ENCODE data around the gene MRC2.

The MRC2 gene

GRCh38 chr17:62637809-62638208 lies 10.3 kb downstream of the MRC2 start:
- DNase-seq = no peak

- no peak for DNase-seq
Observed at GRCh38 chr17:62641153-62641552, 13.7 kb downstream of the MRC2 start.

DNA sequence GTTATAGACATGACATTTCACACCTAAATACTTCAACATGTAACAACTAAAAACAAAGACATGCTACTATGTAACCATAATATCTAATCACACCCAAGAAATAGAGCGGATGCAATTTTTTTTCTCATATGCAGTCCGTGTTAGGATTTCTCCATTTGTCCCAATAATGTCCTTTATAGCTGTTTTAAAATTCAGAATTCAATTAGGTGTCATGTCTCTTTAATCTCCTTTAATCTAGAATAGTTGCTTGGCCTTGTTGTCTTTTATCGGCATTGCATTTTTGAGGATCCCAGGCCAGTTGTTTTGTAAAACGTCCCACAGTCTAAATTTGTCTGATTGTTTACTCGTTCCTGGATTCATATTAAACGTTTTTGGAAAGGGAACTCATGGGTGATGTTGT lies 14.5 kb downstream of the MRC2 start:
- DNase-seq = no peak

GRCh38 chr17:62643496-62643895 lies 16.0 kb downstream of the MRC2 start:
- no peak for DNase-seq

DNA sequence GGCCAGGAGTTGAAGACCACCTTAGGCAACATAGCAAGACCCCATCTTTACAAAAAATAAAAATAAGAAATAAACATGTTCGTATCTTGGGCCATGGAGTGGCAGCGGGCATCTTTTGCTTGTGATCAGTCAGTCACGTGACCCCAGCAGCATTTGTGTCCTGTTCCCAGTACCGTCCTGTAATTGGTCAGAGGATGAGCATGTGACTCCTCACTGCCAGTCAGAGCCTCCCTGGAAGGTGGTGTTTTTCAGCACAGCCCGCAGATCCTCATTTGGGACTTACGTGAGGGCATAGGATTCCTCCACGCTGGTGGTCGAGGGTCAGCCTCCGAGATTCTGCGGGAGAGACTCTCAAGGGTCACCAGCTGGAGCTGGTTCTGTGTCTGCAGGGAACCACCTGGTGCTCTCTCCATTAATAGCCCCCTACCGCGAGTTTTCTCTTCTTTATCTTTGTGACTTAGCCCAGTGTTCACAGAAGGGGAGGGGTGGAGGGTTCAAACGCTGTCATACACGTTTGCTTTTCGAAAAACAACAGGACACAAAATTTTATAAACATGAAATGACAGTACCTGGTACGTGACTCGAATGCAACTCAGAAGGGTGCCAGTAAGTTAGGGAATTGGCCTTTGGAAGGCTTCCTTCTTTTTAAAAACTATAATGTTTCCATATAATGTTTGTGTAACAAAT lies 17.2 kb downstream of the MRC2 start:
- no peak for DNase-seq

GRCh38 chr17:62648251-62648955 lies 20.9 kb downstream of the MRC2 start:
- no peak for DNase-seq

- no peak for DNase-seq
Observed at GRCh38 chr17:62648956-62649294, 21.5 kb downstream of the MRC2 start.

- no peak for DNase-seq
Observed at GRCh38 chr17:62649570-62649969, 22.1 kb downstream of the MRC2 start.

DNA sequence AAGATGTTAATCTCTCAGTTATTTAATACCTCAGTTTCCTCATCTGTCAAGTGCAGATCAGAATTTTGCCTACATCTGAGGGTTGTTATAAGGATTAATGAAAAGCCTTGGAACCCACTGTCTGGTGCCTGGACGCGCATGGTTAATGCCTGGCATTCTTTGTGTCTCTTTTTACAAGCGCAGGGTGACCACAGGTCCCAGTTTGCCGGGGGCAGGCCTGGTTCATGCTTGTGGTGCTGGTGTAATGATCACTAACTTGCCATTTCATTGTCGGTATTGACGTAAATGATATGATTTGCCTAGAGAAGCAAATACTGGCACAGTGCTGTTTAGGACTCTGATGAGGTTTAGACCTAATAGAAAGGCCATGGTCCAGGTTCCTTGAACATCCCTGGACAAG lies 23.1 kb downstream of the MRC2 start:
- no peak for DNase-seq

DNA sequence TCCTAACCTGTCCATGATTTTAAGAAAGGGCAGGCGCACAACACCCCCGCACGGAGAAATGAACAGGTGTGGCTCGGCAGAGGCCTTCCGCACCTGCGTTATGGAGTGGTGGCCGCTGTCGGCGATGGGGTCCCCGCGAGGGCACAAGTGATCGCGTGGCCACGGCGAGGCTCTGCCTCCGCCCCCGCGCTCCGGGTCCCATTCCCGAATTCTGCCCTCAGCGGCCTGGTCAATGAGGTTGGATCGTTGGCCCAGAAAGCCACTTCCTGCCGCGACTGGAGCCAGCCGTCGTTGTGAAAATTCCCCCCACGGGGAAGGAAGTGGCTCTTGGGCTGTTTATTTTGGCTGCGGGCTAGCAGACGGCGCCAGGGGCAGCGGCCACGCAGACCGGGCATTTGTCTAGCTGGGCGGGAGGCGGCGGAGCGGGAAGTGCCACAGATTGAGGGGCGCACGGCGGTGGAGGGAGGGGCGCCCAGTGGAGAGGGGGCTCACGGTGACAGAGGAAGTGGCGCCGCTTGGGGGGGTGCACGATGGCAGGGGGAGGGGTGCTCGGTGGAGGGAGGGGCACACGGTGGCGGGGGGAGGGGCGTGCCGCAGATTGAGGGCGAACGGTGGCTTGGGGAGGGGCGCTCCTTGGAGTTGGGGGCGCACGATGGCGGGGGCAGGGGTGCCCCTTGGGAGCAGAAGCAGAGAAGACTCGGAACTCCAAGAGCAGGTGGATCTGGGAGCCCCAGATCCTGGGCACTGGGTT lies 25.0 kb downstream of the MRC2 start:
- DNase-seq = peak; percentile 15

- peak; percentile 86 for DNase-seq
Observed at GRCh38 chr17:62653002-62653825, 25.7 kb downstream of the MRC2 start.

- DNase-seq = no peak
Observed at GRCh38 chr17:62653826-62654761, 26.6 kb downstream of the MRC2 start.

GRCh38 chr17:62655656-62656055 lies 28.2 kb downstream of the MRC2 start:
- DNase-seq = no peak

GRCh38 chr17:62656446-62656845 lies 29.0 kb downstream of the MRC2 start:
- DNase-seq = no peak

DNA sequence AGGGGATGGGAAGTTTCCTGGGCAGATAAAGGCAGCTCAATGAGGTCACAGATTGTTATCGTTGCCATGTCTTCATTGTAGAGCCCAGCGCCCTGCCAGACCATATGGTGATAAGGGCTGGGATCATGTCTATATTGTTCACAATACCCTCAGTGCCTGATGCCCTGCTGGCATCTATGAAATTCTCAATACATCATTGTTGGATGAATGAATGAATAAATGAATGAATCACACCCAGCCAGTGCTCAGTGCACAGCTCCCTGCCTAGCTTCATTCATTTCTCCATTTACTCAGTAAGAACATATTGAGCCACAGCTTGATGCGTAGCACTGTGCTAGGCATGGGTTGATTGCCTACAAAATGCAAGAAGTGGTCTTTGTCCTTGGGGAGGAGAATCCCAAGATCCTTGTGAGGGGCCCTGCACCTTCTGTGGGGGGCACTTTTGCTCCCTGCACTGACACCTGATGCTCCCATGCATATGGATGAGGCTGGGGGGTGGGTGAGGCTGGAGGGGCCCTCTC lies 29.7 kb downstream of the MRC2 start:
- no peak for DNase-seq

DNA sequence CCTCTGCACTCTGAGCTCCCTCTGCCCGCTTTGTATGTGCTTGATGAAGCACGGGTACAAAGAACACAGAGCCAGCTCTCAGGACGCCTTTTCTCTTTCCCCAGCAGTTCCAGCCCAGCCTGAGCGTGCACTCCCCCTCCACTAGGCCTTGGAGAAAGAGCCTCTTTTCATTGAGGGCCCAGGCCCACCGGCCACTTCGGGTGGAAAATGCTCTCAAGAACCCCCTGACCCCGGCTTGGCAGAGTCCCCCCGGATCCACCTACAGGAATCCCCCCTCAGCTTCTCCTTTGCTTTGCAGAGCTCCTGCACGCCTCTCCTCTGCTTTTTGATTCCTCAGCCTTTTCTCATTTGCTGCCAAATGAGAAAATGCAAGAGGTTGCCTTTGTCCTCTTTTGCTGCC lies 30.2 kb downstream of the MRC2 start:
- no peak for DNase-seq

DNA sequence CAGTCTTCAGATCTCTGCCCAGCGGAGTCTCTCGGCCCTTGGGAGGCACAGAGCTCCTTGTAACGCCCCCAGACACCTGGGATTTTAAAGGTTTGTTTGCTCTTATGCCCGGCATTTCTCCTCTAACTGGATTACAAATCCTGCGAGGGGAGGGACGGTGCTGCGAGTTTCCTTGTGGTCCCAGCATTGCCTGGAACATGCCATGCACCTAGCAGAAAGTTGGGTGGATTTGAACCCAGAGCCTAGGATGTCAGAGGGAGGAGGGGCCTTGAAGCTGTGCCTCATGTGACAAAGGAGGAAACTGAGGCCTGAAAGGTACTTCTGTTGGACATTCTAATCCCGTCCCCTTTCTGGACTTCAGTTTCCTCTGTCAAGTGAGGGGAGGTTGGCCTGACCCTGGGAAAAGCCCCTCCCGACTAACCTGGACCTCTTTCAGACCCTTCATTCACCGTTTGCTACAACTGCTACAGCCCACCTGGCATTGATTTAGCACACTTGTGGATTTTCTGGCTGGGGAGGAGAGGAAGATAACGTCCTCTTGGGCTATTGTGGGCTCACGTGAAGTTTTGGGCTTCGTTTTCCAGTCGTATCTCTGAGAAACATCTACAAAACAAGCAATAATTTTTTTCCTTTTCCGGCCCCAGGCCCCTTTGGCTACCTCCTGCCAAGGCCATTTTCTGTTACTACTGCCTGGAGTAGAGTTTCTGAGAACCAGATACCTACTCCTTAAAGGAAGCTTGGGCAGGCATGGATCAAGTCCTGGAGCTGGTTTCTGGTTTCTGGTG lies 30.9 kb downstream of the MRC2 start:
- DNase-seq = no peak

DNA sequence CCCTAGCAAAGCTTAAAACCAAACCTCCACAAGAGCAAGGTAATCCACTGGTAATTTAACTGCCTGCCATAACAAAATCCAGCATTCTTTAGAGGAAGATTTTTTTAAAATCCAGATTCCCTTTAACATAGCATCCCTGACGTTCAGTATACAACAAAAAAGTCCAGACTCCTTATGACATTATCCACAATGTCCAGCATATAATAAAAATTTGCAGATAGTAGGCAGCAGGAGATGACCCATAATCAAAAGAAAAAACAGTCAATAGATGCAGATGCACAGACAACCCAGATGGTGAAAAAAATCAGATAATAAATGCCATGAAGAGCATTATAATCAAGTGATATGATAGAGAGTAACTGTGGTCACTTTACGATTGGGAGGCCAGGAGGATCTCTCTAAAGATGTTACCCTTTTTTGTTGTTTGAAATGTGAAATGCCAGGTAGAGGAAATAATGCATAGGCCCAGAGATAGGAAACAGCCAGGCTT lies 33.2 kb downstream of the MRC2 start:
- no peak for DNase-seq

GRCh38 chr17:62661337-62661736 lies 33.9 kb downstream of the MRC2 start:
- DNase-seq = no peak

DNA sequence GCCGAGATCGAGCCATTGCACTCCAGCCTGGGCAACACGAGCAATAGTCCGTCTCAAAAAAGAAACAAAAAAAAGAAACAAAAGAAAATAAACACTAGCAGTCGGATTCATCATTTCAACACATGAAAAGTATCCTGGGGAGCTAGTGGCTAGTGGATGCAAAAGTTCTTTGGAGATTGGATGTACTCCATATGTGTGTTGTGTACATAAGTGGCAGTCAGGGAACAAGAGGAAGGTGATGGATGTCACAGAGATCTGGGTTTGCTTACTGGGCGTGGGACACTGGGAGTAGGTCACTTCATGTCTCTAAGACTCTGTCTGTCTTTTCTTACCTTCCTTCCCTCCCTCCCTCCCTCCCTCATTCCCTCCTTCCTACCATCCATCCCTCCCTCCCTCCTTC lies 35.4 kb downstream of the MRC2 start:
- DNase-seq = no peak

GRCh38 chr17:62663304-62663703 lies 35.8 kb downstream of the MRC2 start:
- no peak for DNase-seq
